ENCODE data around the gene GOLIM4.

GOLIM4 gene

GRCh38 chr3:168002786-168003368 is 92.8 kb downstream of the GOLIM4 start:
- DNase-seq (ENCODE audit: low spot score): no peak

DNA sequence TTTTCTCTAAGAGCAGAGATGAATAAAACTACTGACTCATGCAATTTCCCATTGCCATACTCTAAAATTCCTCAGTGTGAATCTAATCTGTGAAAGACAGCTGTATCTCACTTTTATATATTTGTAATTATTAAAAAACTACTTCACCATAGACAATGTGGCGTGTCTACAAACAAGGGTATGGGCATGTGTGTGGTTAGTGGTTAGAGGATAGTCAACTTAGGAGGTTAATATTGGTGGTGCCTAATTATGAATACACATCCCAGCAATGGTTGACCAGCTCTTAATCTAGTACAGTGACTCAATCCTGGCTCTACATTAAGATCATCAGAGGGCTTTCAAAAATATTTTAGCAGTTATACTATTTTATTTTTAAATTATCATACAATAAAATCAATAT is 94.5 kb downstream of the GOLIM4 start:
- no peak for DNase-seq (ENCODE audit: low spot score)
- TF ChIP-seq CTCF (IDR thresholded peaks at IDR 0.05; ENCODE audit: extremely low read depth, missing control alignments): no peak

More at GRCh38 chr3:168002786-168003368, 92.8 kb downstream of the GOLIM4 start:
- no peak for TF ChIP-seq CTCF (IDR thresholded peaks at IDR 0.05; ENCODE audit: extremely low read depth, missing control alignments)

DNA sequence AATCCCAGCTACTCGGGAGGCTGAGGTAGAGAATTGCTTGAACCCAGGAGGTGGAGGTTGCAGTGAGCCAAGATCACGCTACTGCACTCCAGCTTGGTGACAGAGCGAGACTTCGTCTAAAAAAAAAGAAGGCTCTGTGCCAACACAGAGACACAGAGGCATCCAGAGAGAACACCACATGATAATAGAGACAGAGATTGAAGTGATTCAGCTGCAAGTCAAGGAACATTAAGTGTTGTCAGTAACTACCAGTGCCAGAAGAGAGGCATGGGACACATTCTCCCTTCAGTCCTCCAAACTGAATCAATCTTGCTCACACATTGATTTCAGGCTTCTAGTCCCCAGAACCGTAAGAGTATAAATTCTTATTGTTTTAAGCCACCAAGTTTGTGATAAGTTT is 97.5 kb downstream of the GOLIM4 start:
- no peak for TF ChIP-seq CTCF (IDR thresholded peaks at IDR 0.05; ENCODE audit: extremely low read depth, missing control alignments)
- DNase-seq (ENCODE audit: low spot score): no peak

- no peak for DNase-seq (ENCODE audit: low spot score)
- no peak for TF ChIP-seq CTCF (IDR thresholded peaks at IDR 0.05; ENCODE audit: extremely low read depth, missing control alignments)
Measured at GRCh38 chr3:167996514-167996913, 99.2 kb downstream of the GOLIM4 start.

DNA sequence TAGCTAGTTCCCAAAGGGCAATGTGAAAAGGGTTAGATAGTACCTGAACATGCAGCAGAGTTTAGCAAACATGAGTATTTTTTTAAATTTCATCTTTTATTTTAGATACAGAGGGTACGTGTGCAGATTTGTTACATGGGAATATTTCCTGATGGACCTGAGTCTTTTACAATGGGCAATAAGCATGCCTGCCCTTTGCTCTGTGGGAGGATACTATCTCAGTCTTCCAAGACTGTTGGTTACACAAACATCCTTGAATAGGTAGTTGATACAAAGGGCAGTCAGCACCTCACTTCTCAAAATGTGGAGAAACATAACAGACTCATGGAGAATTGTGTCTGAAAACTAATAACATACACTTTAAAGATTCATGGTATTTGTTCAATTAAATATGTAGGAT is 103.3 kb downstream of the GOLIM4 start:
- no peak for TF ChIP-seq CTCF (IDR thresholded peaks at IDR 0.05; ENCODE audit: extremely low read depth, missing control alignments)
- no peak for DNase-seq (ENCODE audit: low spot score)

- no peak for DNase-seq (ENCODE audit: low spot score)
Measured at GRCh38 chr3:167991213-167991612, 104.5 kb downstream of the GOLIM4 start.

DNA sequence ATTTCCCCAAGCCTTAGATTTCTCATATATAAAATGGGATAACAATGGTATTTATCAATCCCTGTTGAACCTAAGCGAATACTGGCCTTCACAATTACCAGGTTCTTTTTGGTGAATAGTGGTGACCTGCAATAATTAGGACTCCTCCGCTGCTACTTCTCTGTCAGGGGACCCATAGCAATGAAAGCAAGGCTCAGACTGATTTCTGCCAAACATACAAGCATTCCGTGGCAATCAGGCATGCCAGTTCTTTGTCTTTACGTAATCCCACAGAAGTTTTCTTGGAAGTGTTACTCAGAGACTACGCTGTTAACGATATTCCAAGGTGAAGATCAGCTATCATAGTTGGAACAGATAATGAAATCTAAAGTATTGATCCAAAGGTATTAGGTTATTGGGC is 105.7 kb downstream of the GOLIM4 start:
- DNase-seq (ENCODE audit: low spot score): no peak
- no peak for TF ChIP-seq CTCF (IDR thresholded peaks at IDR 0.05; ENCODE audit: extremely low read depth, missing control alignments)

More at GRCh38 chr3:167991213-167991612, 104.5 kb downstream of the GOLIM4 start:
- no peak for TF ChIP-seq CTCF (IDR thresholded peaks at IDR 0.05; ENCODE audit: extremely low read depth, missing control alignments)
